Heart right ventricle (tissue), 16 donors: ENCODE data around the gene PLAAT3. TPM values are rescaled to one million over a fixed set of nuclear protein-coding genes. Genes with fewer than 3 reads are reported as not detected.

ENCODE experiments used
- ATAC-seq, 8 donors: fragments of 200-7000 bp; cut with Tn5 transposase; one replicate each; pipeline ENCODE4 v1.9.1; 2020; ENCODE audit warnings: mild to moderate bottlenecking in 8 of 8, moderate library complexity in 8 of 8, moderate number of reproducible peaks in 1 of 8
- DNase-seq, 2 donors: peaks; one replicate each; pipeline ENCODE4 v3.0.0-alpha.2; 2020
- H3K27ac ChIP-seq, 10 donors: fragments of 200-600 bp; sonication (generic) in 2 of 10; one replicate each; pipeline versions ENCODE4 v1.5.0 to v1.8.0; 2020 to 2022; ENCODE audit warnings: mild to moderate bottlenecking in 3 of 10
- H3K27me3 ChIP-seq, 7 donors: fragments of 200-600 bp; one replicate each; pipeline ENCODE4 v1.8.0; 2021 to 2022; ENCODE audit warnings: mild to moderate bottlenecking in 2 of 7
- H3K36me3 ChIP-seq, 9 donors: fragments of 200-600 bp; sonication (generic) in 1 of 9; one replicate each; pipeline versions ENCODE4 v1.5.0 to v1.8.0; 2020 to 2022; ENCODE audit warnings: mild to moderate bottlenecking in 2 of 9
- H3K4me1 ChIP-seq, 9 donors: fragments of 200-600 bp; sonication (generic) in 1 of 9; one replicate each; pipeline versions ENCODE4 v1.5.0 to v1.8.0; 2020 to 2022; ENCODE audit warnings: mild to moderate bottlenecking in 4 of 9
- H3K4me3 ChIP-seq, 10 donors: fragments of 200-600 bp; sonication (generic) in 2 of 10; one replicate each; pipeline versions ENCODE4 v1.5.0 to v1.8.0; 2020 to 2022; ENCODE audit warnings: mild to moderate bottlenecking in 7 of 10, moderate library complexity in 2 of 10
- H3K9me3 ChIP-seq, 11 donors: fragments of 200-600 bp in 10 of 11; sonication (generic) in 2 of 11; one replicate each; pipeline versions ENCODE4 v1.5.0 to v1.8.0; 2013 to 2022; ENCODE audit warnings: mild to moderate bottlenecking in 2 of 11, control low read depth in 1 of 11, moderate library complexity in 1 of 11
- CTCF ChIP-seq, 9 donors: fragments of 200-600 bp; sonication (generic) in 2 of 9; IDR thresholded peaks; one replicate each; pipeline versions ENCODE4 v1.5.0 to v1.8.0; 2021 to 2022; ENCODE audit warnings: antibody characterized with exemption in 9 of 9, mild to moderate bottlenecking in 5 of 9, moderate library complexity in 1 of 9
- WGBS, 2 donors: extraction: QIAGEN DNeasy Blood & Tissue Kit; methylation state at CpG; one replicate each; pipeline ENCODE4 v1.1.7; 2013; ENCODE audit warnings: inconsistent platforms in 1 of 2; 5-methylcytosine and 5-hydroxymethylcytosine counted together
- intact Hi-C, 10 donors: fragments of 100-400 bp; cut with DNase I; formaldehyde crosslinking; loops; one replicate each; pipeline versions ENCODE4 v1.11.1 to v1.14.2; 2022
- polyA plus RNA-seq, 2 donors: library from polyadenylated mRNA; stranded (reverse); fragments of 200-250 nt; gene quantifications; one replicate each; pipeline ENCODE4 v1.2.3, GENCODE V29; 2013
- total RNA-seq, 10 donors: library from RNA; stranded (reverse); fragmentation: NEBNext Ultra II Directional in 3 of 10; extraction: Animal tissue kit (Norgen Biotek cat#: 25700) in 3 of 10; gene quantifications; one replicate each; pipeline versions ENCODE4 v1.2.1 to v1.2.4, GENCODE V29; 2021 to 2023
- donor health status: Arrhythmogenic right ventricular cardiomyopathy.
- donor health status: ischemic (EF 13 %, LVEDD 7.1; RV severe dilation, severe dysfunction).
- donor health status: healthy with polysubstance abuse.
- donor health status: DM: no; HTN: yes; CAD: no.
- donor health status: DM: no; HTN: no; CAD: no.
- donor health status: ischemic (EF 25% LVEDD 6.9; RV normal size, moderate dysfunction).
- donor health status: ischemic (EF 25% LVEDD 5.7; RV mildly dilated, moderate dysfunction).
- donor health status: healthy.
- donor health status: DM: yes; HTN: yes; CAD: no.
- donor health status: Ischemic cardiomyopathy.
- donor health status: ischemic (EF 35%, LVEDD 5.7; RV mildly dilated, moderate dysfunction).
- donor health status: nonischemic (EF 11% LVEDD 7.7; RV severe dilation, severe dysfunction).
- donor health status: DM: yes; HTN: yes; CAD: no.
- donor health status: PGD.
- donor health status: ischemic (EF 29% LVEDD 5.4; RV normal size, mild dysfunction).
- donor health status: nonischemic (EF 23%, LVEDD 6.1; RV moderate dilation, normal function).

Gene PLAAT3
- total and polyA plus RNA-seq, 12 donors, result 82.8 to 211 (median 137) TPM

- Histone ChIP-seq H3K36me3 (peaks cover 0 to 19% (median 2%) of the 10 kb centered on the region in 9 donors), H3K27me3 (no peaks in the 10 kb centered on the region), H3K4me1 (peaks cover 5 to 27% (median 20%) of the 10 kb centered on the region in 9 donors), H3K9me3 (peaks cover 0 to 11% (median 0%) of the 10 kb centered on the region in 11 donors), H3K4me3 (peak overlapping the region in 8 of 10 donors; percentile 2 to 41 (median 32)), H3K27ac (peak overlapping the region; percentile 28 to 84 (median 70))
- TF ChIP-seq CTCF (IDR thresholded peaks at IDR 0.05), result no peak
- intact Hi-C loops, result loop anchor here in 3 of 10 donors (5.0 kb wide), 3 partner anchors 32 to 38 kb away; partner anchors contain the start of genes PLAAT3 (in 2 of the 3) and PLAAT4 (in 1 of the 3)
- ATAC-seq, result peak; percentile 59 to 96 (median 81)
- 33 to 36% methylated on average over 10 of the region's 10 CpGs for WGBS, 2 donors
- DNase-seq, result peak in 1 of 2 donors; percentile 31
Measured at GRCh38 chr11:63574856-63575602, 39.2 kb downstream of the PLAAT3 start.

- 34 to 36% methylated on average over 15 of the region's 15 CpGs for WGBS, 2 donors
- peaks cover 0 to 4% (median 0%) of the 10 kb centered on the region in 11 donors for H3K9me3 ChIP-seq
- intact Hi-C loops, result loop anchor here in 2 of 10 donors (5.0 kb wide), 2 partner anchors 33 to 38 kb away; partner anchors contain the start of gene PLAAT3 (in 1 of the 2)
- ATAC-seq, result peak; percentile 71 to 93 (median 85)
- H3K27me3 ChIP-seq, result no peaks in the 10 kb centered on the region
- peak in 5 of 9 donors; percentile 9 to 43 (median 24) for TF ChIP-seq CTCF (IDR thresholded peaks at IDR 0.05)
- peak overlapping the region; percentile 28 to 84 (median 70) for H3K27ac ChIP-seq
- H3K4me1 ChIP-seq, result peaks cover 5 to 27% (median 20%) of the 10 kb centered on the region in 9 donors
- H3K4me3 ChIP-seq, result peak overlapping the region in 8 of 10 donors; percentile 2 to 41 (median 32)
- DNase-seq, result peak in 1 of 2 donors; percentile 69
- peaks cover 0 to 14% (median 0%) of the 10 kb centered on the region in 9 donors for H3K36me3 ChIP-seq
Measured at GRCh38 chr11:63573881-63574855, 40.1 kb downstream of the PLAAT3 start.

GRCh38 chr11:63572026-63572688 is 42.1 kb downstream of the PLAAT3 start:
- Histone ChIP-seq H3K36me3 (peaks cover 0 to 13% (median 0%) of the 10 kb centered on the region in 9 donors), H3K4me1 (peaks cover 5 to 34% (median 30%) of the 10 kb centered on the region in 9 donors), H3K4me3 (no peak overlapping the region), H3K27ac (no peak overlapping the region), H3K9me3 (no peaks in the 10 kb centered on the region), H3K27me3 (no peaks in the 10 kb centered on the region)
- TF ChIP-seq CTCF (IDR thresholded peaks at IDR 0.05), result no peak
- intact Hi-C loops, result loop anchor here in 2 of 10 donors (5.0 kb wide), 2 partner anchors 35 to 40 kb away; partner anchors contain the start of gene PLAAT3 (in 1 of the 2)
- 57 to 65% methylated on average over 3 of the region's 3 CpGs for WGBS, 2 donors
- DNase-seq (no peak), ATAC-seq (no peak)
